ENCODE results near the gene HOXB8.

GRCh38 chr17:48643697-48644012 lies 28.6 kb upstream of the HOXB8 start:
- TF ChIP-seq EZH2 (IDR thresholded peaks at IDR 0.05; ENCODE audit: low read depth) (no peak), CTCF (conservative IDR thresholded peaks at IDR 0.05) (no peak)
